Activated CD4-positive, alpha-beta T cell treated with anti-CD3 and anti-CD28 coated beads, Interleukin-2, Interleukin-4, amounts not matched to agents 100 ng/mL and 50 ng/mL, durations not matched to agents 16 hours and 8 hours (primary cell): ENCODE results near the gene LCOR.
"Not testable (repeated sequence)": the region's sequence is repeated elsewhere in the genome, so short reads cannot be mapped to it uniquely, and the experiment has no call there.

Source experiments
- DNase-seq: peaks from one replicate; pipeline ENCODE4 v3.0.0-alpha.2; 2020; ENCODE audit warnings: low spot score

Gene LCOR

GRCh38 chr10:96935810-96936209, 103.7 kb downstream of the LCOR start:
- DNase-seq, result no peak

DNA sequence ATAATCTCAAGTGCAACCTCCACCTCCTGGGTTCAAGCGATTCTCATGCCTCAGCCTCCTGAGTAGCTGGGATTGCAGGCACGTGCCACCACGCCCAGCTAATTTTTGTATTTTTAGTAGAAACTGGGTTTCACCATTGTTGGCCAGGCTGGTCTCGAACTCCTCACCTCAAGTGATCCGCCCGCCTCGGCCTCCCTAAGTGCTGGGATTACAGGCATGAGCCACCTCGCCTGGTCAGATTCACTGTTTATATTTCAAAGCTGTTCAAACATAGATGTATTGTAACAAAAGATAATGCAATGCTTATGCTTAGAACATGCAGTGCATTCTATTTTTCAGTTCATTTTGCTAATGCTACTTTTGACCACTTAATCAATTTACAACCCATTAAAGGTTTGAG, 111.1 kb downstream of the LCOR start:
- DNase-seq, result not testable (repeated sequence)

GRCh38 chr10:96947036-96947435, 114.9 kb downstream of the LCOR start:
- no peak for DNase-seq

DNA sequence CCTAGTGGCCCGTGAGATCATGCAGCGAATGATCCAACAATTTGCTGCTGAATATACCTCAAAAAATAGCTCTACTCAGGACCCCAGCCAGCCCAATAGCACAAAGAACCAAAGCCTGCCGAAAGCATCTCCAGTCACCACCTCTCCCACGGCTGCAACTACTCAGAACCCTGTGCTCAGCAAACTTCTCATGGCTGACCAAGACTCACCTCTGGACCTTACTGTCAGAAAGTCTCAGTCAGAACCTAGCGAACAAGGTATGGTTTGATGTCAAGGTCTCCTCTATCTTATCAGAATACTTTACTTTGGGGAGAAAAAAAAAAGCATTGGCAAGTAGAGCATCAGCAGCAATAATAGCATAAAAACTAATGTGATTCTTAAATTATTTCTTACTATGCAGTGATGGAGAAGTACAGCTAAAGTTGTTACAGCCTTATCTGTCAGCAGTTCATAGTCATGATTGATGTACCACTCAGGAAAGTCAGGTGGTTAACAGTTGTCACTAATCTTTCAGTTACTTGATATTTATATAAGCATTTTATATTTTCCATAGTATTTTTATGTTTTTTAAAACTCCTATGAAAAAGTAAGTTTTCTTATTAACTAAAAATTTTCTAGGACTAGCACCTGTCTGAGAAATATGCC, 117.1 kb downstream of the LCOR start:
- no peak for DNase-seq

DNA sequence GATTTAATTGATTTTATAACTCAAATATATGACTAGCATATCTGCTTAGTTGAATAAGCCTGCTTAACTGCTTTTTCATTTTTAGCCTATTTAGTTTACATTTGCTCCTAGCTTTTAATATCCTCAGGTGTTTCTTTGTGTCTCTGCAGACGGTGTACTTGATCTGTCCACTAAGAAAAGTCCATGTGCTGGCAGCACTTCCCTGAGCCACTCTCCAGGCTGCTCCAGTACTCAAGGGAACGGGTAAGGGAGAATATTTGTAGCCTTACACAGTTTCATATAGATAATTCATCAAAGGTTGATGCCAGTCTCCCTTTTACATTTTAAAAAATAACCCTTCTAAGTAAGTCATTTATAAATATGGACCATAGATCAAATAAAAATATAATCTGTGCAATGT, 119.9 kb downstream of the LCOR start:
- DNase-seq, result no peak

DNA sequence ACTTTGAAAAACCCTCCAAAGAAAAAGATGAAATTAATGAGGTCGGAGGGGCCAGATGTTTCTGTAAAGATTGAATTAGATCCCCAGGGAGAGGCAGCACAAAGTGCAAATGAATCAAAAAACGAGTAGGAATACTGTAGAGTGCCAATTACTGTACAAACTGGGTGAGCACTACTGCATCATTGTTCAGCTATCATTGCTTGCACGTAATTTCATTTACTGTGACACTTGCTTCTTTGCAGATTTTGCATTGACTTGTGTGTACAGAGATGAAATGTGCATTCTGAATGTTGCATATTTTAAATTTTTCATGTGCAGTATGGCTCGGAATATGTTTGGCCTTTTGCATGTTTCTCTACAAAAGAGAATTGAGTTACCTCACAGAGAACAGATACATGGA, 123.7 kb downstream of the LCOR start:
- no peak for DNase-seq

DNA sequence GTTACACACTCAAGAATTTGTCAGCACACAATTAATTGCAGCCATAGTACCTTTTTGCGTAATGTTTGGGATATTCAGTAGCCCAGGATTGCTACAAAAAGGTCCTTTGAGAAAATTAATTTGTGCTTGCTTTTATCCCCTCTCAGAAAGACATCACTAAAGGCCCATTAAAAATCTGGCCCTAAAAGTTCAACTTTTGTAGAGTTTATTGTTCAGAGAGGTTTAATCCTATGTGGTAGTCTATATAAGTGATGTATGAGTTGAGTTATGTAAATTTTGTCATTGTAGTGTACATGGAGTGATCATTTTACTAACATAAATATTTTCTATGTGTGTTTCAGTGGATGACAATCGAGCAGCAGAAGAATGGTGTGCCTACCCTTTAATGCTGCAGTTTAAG, 126.0 kb downstream of the LCOR start:
- DNase-seq, result no peak

- DNase-seq, result no peak
Measured at GRCh38 chr10:96959733-96960132, 127.6 kb downstream of the LCOR start.

DNA sequence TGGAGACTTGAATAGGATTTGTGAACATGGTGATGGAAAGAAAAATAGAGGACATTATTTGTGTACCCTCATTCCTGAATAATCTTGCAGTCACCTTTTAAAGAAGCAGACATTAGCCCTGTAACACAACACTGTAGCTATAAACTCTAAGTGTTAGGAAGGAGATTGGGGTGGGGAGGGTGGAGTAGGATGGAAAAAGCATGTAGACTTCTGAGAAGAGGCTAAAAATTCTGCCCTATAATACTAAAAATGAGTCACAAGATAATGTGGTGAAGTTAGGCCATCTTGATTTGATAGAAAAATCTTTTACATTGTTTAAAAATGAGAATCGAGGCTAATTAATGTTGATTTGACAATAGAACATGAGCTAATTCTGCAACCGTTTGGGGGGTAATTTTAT, 128.8 kb downstream of the LCOR start:
- DNase-seq, result no peak

DNA sequence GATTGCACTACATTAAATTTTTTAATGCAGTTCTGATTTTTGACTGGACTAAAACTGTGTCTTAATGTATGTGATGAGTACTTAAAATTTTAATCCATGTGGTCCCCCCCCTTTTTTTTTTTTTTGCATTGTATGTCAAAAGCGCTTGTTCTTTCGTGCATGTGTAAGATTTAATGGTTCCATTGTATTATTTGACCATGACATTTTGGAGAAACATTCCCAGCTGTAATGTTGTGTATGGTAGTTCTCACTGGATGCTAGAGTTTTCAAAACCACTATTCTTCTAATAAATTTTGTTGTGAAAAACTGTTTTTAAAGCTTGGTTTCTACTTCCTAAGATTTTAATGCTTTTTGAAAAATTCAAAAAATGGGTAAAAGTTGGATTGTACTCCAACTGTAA, 132.0 kb downstream of the LCOR start:
- DNase-seq, result no peak

DNA sequence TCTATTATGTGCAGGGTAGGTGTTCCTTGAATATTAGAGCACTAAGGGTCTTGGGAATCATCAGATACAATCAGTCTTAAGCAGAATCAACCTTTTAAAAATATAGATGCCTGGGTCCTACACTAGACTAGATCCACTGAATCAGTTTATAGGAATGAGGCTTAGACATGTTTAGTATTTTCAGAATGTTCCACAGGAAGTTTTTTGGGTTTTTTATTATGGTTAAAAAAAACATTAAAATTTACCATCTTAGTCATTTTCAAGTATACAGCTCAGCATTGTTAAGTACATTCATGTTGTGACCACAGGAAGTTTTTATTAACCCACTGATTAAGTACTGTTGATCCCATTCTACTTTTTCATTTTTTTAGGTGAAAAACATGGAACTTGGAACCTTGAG, 135.7 kb downstream of the LCOR start:
- no peak for DNase-seq

- no peak for DNase-seq
Measured at GRCh38 chr10:96968682-96969423, 136.8 kb downstream of the LCOR start.

- DNase-seq, result no peak
Measured at GRCh38 chr10:96971324-96971723, 139.2 kb downstream of the LCOR start.

DNA sequence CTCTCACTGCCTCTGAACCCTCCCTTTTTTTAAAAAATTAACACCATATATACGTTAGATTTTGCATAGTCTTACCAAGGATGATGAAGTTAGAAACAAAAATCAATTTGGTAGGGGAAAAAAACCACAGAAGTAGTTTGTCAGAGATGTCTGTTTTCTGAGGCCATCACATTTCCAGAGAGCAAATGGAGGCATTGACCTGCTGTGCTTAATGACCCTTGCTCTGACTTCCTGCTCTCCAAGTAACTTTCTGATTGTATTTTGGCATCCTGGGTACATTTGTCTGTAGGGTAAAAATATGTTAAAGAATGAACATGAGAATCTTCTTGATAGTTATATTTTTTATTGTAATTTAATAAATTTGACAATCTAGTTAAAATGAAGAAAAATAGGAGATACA, 140.2 kb downstream of the LCOR start:
- no peak for DNase-seq

DNA sequence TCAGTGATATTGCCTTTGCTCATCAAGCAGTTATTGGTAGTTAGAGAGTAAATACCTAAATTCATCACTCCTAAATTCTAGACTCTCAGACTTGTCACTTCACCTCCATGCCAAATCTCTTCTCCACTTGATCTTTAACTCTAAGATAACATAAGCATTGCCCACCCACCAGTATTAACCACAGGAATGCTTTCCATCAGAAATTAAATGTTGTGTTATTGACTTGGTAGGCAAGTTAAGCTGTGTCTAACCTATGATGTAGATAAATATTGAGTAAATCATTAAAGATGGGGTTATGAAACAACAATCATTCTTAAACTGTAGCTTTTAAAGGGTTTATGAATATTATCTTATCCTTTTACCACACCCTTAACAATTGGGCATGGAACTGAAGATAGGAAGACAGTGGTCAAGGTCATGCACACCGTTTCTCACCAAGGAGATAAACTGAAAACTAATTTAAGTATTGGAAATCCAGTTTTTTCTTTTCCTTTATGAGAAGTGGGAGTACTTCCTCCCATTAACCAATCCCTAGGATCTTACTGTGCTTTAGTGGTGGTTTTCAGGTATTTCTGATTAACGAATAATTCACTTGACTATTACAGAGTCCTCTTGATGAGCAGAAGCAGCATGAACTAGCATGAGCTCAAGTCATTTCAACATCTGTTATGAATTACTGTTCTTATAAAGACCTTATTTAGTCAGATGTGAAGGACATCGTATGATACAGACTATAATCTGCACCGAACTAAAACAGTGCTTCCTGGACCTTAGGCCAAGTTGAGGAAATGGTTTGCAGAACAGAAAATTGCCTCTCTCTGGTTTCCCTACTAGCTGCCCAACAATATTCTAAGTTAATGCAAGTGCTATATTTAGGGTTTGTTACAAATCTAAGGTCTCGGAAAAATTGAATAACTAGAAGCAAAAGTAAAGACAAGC, 142.0 kb downstream of the LCOR start:
- no peak for DNase-seq

DNA sequence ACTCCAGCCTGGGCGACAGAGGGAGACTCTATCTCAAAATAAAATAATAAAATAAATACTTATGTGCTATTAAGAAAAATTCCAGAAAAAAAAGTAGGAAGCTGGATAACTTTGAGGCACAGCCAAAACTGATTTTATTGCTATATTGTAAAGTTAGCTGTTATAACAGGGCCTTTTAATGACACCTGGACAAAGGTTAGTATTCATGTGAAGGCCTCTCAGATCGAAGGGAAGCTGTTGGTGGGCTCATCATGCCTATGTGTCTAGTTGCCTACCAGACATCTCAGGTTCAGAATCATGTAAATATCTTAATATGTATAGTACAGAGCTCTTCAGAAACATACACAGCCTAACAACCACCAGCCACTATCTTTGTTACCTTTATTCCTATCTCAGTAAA, 143.0 kb downstream of the LCOR start:
- no peak for DNase-seq

DNA sequence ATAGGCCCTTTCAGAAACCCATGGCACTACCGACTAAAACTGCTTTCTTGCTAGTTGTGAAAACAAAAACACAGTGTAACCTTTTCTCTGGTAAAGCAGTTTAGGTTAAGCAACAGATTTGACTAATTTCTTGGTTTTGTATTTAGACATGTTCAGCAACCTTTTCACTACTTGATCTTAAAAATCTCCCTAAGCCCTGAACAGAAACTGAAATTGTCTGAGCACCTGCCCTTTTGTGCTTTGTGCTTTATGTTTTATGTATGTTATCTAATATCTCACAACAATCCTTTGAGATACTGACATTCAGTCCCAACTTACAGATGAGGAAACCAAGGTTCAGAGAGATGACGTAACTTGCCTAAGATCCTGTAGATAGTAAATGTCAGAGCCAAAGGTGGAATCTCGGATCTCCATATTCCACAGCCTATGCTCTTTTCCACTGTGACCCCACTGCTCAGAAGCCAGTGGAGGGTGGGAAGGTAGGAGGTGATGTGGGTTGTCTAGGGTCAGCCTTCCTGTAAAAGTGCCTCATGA, 146.6 kb downstream of the LCOR start:
- DNase-seq, result peak; percentile 78

DNA sequence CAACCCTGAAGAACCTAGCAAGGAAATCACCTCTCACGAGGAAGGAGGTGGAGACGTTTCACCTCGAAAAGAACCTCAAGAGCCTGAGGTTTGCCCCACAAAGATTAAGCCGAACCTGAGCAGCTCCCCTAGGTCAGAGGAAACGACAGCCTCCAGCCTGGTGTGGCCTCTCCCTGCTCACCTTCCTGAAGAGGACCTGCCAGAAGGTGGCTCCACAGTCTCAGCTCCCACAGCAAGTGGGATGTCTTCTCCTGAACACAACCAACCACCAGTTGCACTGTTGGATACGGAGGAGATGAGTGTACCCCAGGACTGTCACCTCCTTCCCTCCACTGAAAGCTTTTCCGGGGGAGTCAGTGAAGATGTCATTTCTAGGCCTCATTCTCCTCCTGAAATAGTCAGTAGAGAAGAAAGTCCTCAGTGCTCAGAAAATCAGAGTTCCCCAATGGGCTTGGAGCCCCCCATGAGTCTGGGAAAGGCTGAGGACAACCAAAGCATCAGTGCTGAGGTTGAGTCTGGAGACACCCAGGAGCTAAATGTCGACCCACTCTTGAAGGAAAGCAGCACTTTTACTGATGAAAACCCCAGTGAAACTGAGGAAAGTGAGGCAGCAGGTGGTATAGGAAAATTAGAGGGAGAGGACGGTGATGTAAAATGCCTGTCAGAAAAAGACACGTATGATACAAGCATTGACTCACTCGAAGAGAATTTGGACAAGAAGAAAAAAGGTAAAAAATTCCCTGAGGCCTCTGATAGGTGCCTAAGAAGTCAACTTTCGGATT, 150.2 kb downstream of the LCOR start:
- DNase-seq, result no peak

GRCh38 chr10:96984541-96985131, 152.5 kb downstream of the LCOR start:
- DNase-seq, result no peak

GRCh38 chr10:96986200-96986856, 154.2 kb downstream of the LCOR start:
- DNase-seq, result no peak
